ENCODE measurements around the gene SYAP1. TPM values are rescaled to one million over a fixed set of nuclear protein-coding genes. Genes with fewer than 3 reads are reported as not detected.

Gene SYAP1
- total and polyA plus RNA-seq, 2 of the 8 experiments (the other 6 are each of a cell fraction or from before 2014, with no cell fraction given), result 2.9 to 20.3 TPM

DNA sequence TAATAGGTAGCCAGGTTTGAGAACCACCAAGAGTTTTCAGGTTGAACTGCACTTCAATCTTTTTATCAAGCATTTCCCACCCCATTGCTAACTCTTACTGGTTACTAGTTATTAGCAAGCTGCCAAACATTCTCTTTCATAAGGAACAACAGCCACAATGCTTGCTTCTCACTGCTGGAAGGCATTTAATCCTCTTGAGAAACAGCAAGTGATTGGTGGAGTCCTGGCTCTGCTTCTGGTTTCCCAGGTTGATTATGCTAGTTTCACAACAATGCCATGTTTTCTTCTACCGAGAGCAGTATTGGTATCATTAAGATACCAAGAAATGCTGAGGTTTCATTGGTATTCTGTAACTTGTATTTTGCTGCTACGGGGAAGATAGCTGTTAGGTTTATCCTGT is 34.6 kb downstream of the SYAP1 start (continued):
- TF ChIP-seq E2F6 (IDR thresholded peaks at IDR 0.05), result no peak
